ENCODE data around the gene CCDC91. TPM values are rescaled to one million over a fixed set of nuclear protein-coding genes. Genes with fewer than 3 reads are reported as not detected.

The CCDC91 gene
- total RNA-seq, 4 donors from 2014 or later: 48.6 to 95.3 (median 52.1) TPM

DNA sequence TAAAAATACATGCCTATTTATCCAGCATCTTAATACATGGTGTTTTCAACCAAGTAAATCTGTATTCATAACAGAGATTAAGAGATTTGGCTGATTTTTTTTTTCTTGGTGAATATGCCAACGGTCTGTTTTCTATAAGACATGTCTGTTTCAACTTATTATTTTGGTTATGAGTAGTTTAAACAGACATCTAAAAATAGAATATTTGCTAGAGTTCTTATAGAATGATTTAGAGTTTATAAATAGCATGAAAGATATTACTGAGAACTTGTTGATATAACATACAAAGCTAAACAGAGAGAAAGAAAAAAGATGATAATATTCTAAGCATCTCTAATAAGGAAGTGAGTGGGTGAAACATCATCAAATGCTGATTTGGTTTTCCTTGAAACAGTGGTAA, 199.9 kb downstream of the CCDC91 start:
- TF ChIP-seq, protein P1, sequence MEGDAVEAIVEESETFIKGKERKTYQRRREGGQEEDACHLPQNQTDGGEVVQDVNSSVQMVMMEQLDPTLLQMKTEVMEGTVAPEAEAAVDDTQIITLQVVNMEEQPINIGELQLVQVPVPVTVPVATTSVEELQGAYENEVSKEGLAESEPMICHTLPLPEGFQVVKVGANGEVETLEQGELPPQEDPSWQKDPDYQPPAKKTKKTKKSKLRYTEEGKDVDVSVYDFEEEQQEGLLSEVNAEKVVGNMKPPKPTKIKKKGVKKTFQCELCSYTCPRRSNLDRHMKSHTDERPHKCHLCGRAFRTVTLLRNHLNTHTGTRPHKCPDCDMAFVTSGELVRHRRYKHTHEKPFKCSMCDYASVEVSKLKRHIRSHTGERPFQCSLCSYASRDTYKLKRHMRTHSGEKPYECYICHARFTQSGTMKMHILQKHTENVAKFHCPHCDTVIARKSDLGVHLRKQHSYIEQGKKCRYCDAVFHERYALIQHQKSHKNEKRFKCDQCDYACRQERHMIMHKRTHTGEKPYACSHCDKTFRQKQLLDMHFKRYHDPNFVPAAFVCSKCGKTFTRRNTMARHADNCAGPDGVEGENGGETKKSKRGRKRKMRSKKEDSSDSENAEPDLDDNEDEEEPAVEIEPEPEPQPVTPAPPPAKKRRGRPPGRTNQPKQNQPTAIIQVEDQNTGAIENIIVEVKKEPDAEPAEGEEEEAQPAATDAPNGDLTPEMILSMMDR (IDR thresholded peaks at IDR 0.05; ENCODE audit: low read depth): no peak

DNA sequence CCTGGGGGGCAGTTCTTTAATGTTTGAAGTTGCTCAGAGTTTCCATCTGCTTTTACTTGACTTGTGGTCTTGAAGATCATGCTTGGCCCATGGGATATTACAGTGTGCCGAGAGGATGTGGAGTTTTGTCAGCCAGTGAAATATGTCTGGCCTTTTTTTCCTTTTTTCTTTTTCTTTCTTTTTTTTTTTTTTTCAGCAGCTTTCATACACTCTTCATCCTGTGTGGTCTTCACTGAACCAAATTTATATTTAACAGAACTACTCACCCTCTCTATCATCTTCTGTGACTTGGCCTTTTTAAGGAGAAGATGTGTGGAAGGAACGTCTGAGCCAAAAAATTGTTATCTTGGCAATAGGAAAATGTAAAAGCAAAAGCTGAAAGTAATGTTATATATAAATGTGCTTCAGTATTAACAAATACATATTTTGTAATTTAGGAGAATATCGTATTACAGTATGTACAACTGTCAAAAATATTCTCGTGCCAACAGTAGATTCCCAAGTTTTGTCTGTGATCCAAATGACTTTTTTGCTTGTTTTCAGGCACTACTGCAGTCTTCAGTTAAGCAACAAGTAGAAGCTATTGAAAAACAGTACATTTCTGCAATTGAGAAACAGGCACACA, 200.6 kb downstream of the CCDC91 start:
- TF ChIP-seq, protein P1 (IDR thresholded peaks at IDR 0.05; ENCODE audit: low read depth): no peak

DNA sequence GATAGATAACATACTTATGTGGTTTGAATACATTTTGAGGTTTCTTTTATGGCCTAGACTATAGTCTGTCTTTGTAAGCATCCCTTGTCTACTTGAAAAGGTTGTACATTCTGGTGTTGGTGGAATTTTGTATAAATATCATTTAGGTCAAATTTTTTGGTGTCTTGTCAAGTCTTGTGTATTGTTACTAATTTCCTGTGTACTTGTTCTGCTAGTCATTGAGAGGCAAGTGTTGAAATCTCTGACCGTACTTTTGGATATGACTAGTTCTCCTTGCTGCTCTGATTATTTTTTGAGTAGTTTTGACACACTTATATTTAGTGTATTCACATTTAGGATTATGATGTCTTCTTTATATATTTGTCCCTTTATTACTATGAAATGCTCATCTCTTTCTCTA, 219.6 kb downstream of the CCDC91 start:
- TF ChIP-seq, protein P1 (IDR thresholded peaks at IDR 0.05; ENCODE audit: low read depth): no peak

DNA sequence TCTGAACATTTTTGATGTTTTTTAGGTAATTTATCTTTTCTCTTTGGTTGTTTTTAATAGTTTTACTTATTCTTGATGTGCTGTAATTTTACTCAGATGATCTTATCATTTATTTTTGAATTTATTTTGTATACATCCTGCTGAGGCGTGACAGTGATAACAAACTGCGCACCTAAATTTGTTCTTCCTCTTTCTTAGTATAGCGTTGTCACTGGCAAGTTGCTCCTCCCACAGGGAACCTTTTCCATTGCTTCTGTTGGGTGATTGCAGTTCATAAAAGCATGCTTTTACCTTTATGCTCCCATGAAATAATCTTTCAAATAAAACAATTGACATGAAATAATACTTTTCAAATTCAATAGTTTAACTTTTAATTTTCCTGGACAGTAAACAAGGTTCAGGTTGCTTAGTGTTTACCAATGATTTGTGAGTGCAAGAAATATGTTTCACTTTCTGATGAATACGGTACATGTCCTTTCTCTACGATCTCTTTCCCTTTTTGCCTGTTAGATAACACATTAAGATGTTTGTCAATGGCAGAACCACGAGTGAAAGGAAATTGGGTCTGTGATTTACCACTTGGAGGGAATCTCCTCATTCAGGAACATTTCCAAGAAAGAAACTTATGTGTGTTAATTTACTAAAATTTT, 223.3 kb downstream of the CCDC91 start:
- TF ChIP-seq, protein P1 (IDR thresholded peaks at IDR 0.05; ENCODE audit: low read depth): no peak

DNA sequence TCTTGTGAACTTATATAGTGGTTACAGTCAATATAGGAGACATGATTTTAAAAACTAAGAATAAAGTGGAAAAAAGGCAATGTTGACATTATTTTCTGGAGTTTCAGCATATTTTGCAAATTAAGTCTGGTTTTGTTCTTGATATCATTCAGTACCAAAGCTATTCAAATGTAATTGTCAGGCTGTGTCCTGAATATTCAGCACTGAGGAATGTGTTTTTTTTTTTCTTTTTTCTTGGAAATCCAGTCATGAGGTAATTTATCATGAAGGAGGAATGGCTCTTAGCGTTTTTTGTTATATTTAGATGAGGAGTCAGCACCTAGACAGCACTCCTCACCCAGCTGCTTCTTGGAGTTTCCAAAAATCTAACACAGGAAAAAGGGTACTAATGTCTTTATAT, 225.5 kb downstream of the CCDC91 start:
- TF ChIP-seq, protein P1 (IDR thresholded peaks at IDR 0.05; ENCODE audit: low read depth): no peak

DNA sequence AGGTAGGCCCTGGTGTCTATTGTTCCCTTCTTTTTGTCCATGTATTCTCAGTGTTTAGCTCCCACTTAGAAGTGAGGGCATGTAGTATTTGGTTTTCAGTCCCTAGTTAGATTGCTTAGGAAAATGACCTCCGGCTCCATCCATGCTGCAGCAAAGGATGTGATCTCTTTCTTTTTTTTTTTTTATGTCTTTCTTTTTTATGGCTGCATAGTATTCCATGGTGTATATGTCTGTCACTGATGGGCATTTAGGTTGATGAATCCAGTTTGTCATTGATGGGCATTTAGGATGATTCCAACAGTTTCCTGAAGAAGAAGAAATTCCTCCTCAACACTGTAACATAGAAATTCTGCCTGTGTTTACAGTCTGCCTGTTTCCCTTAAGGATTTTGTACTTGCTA, 231.1 kb downstream of the CCDC91 start:
- TF ChIP-seq, protein P1 (IDR thresholded peaks at IDR 0.05; ENCODE audit: low read depth): no peak

DNA sequence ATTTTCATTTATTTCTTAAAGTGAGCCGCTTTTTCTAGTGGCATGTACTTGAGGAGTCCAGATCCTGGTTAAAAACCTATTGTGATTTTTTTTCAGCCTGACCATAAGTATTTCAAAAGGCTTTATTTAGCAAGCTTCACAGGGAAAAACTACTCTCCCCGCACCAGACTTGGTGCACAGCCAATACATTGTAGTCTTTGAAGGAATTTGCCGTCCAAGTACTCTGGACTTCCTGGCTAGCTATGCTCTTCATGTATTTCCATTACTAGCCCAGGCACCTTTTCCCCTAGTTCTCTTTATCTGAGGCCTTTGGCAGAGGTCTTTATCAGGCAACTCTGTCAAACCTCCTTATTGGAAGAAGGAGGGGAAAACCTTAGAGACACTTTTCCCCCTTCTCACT, 234.7 kb downstream of the CCDC91 start:
- TF ChIP-seq, protein P1 (IDR thresholded peaks at IDR 0.05; ENCODE audit: low read depth): no peak

All from subcutaneous adipose tissue (tissue), 4 donors.